PC-9 (cell line): ENCODE measurements around the gene LTBP4. TPM values are rescaled to one million over a fixed set of nuclear protein-coding genes. Genes with fewer than 3 reads are reported as not detected.

Source experiments
- BruUV-seq: library from RNA; stranded (reverse); fragments of 400-500 nt; replicated peaks from 2 replicates; lab custom pipeline; 2021; lab: Mats Ljungman, UMichigan
- CTCF ChIA-PET: fragments of 300-600 bp; sonication (Branson Sonifier 250); formaldehyde crosslinking; loops from one replicate; lab custom pipeline; 2022; ENCODE audit warnings: antibody characterized with exemption; lab: Charles Lee
- POLR2A ChIA-PET: fragments of 300-600 bp; sonication (Branson Sonifier 250); formaldehyde crosslinking; loops from one replicate; lab custom pipeline; 2022; ENCODE audit warnings: antibody characterized with exemption; ENCODE audit not compliant: unreplicated experiment; lab: Charles Lee
- DNase-seq, 2 experiments: peaks; one replicate each; pipeline versions ENCODE4 v3.0.0 to v3.0.0-alpha.2; 2015 to 2022; ENCODE audit warnings: mixed read lengths in 1 of 2
- H2AFZ ChIP-seq: fragments of 200-600 bp; sonication (generic); 2 replicates; pipeline ENCODE4 v1.8.1; 2017; ENCODE audit warnings: antibody characterized with exemption
- H3F3A ChIP-seq: fragments of 200-600 bp; sonication (generic); 2 replicates; pipeline ENCODE4 v1.8.1; 2017; ENCODE audit warnings: antibody characterized with exemption, mild to moderate bottlenecking, low read depth; ENCODE audit not compliant: insufficient read depth
- H3K27ac ChIP-seq: fragments of 200-600 bp; sonication (generic); 2 replicates; pipeline ENCODE4 v1.6.1; 2016; ENCODE audit warnings: mixed run types
- H3K27me3 ChIP-seq: fragments of 200-600 bp; sonication (generic); 2 replicates; pipeline ENCODE4 v1.6.1; 2016; ENCODE audit warnings: low read depth, mixed run types; ENCODE audit not compliant: insufficient read depth
- H3K36me3 ChIP-seq: fragments of 200-600 bp; sonication (generic); 2 replicates; pipeline ENCODE4 v1.6.1; 2016; ENCODE audit warnings: low read depth, mixed run types
- H3K4me1 ChIP-seq: fragments of 200-600 bp; sonication (generic); replicated peaks from 2 replicates; pipeline ENCODE4 v1.6.1; 2016; ENCODE audit warnings: mixed run types; ENCODE audit not compliant: insufficient read depth
- H3K4me2 ChIP-seq: fragments of 200-600 bp; sonication (generic); 2 replicates; pipeline ENCODE4 v1.6.1; 2017; ENCODE audit warnings: mixed run types
- H3K4me3 ChIP-seq: fragments of 200-600 bp; sonication (generic); 2 replicates; pipeline ENCODE4 v1.6.1; 2016; ENCODE audit warnings: mixed run types
- H3K79me2 ChIP-seq: fragments of 200-600 bp; sonication (generic); 2 replicates; pipeline ENCODE4 v1.6.1; 2017; ENCODE audit warnings: low read depth, mixed run types
- H3K9me2 ChIP-seq: fragments of 200-600 bp; sonication (generic); 2 replicates; pipeline ENCODE4 v1.8.1; 2017; ENCODE audit warnings: mild to moderate bottlenecking; ENCODE audit not compliant: insufficient read depth
- H3K9me3 ChIP-seq: fragments of 200-600 bp; sonication (generic); 2 replicates; pipeline ENCODE4 v1.8.1; 2016; ENCODE audit warnings: low read depth; ENCODE audit not compliant: insufficient read depth
- H4K20me1 ChIP-seq: fragments of 200-600 bp; sonication (generic); 2 replicates; pipeline ENCODE4 v1.8.1; 2017; ENCODE audit not compliant: insufficient read depth
- EZH2 ChIP-seq: fragments of 200-600 bp; sonication (generic); IDR thresholded peaks from 2 replicates; pipeline ENCODE4 v1.8.0; 2017; ENCODE audit warnings: antibody characterized with exemption, low read depth
- intact Hi-C: fragments of 100-400 bp; cut with micrococcal nuclease; formaldehyde crosslinking; loops from one replicate; pipeline ENCODE4 v1.10.0; 2022; ENCODE audit not compliant: unreplicated experiment
- total RNA-seq: library from RNA; stranded (reverse); gene quantifications from 2 replicates; pipeline ENCODE4 v1.2.3, GENCODE V29; 2021
- TF ChIP-seq, protein P1 (sequence below): fragments of 200-600 bp; sonication (generic); conservative IDR thresholded peaks from 2 replicates; pipeline ENCODE4 v1.6.1; 2017; ENCODE audit warnings: mixed run types, antibody characterized with exemption, mild to moderate bottlenecking, moderate library complexity

Gene LTBP4
- total RNA-seq, 1 experiment from 2014 or later: 163 TPM

DNA sequence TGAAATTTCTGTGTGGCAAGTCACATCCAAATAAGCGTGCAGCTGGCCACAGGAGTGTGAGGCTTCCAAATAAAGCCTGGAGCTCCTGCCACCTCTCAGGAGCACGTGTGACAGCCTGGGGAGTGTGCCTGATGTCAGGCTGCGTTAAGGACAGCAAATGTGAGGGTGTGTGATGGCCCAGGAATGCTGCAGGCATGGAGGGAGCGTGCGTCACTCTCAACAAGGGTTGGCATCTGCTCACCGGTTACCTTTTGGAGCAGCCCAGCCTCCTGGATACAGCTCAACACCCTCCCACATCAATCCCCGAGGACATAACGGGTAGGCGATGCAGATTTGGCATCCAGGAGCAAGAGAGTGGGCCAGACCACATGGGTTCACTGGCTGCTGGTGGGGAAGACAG, 70.2 kb downstream of the LTBP4 start:
- ChIA-PET POLR2A (no interaction called here), CTCF (no interaction called here)
- TF ChIP-seq EZH2: no peak
- TF ChIP-seq, protein P1, sequence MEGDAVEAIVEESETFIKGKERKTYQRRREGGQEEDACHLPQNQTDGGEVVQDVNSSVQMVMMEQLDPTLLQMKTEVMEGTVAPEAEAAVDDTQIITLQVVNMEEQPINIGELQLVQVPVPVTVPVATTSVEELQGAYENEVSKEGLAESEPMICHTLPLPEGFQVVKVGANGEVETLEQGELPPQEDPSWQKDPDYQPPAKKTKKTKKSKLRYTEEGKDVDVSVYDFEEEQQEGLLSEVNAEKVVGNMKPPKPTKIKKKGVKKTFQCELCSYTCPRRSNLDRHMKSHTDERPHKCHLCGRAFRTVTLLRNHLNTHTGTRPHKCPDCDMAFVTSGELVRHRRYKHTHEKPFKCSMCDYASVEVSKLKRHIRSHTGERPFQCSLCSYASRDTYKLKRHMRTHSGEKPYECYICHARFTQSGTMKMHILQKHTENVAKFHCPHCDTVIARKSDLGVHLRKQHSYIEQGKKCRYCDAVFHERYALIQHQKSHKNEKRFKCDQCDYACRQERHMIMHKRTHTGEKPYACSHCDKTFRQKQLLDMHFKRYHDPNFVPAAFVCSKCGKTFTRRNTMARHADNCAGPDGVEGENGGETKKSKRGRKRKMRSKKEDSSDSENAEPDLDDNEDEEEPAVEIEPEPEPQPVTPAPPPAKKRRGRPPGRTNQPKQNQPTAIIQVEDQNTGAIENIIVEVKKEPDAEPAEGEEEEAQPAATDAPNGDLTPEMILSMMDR: no peak
- no TSS peak for BruUV-seq
- H3K4me2 ChIP-seq: no peak overlapping the region
- H3K27ac ChIP-seq: no peak overlapping the region
- DNase-seq: no peak
- H3K36me3 ChIP-seq: 0 out of 2 replicates have a peak, but pooled peaks cover 6% of the 10 kb centered on the region
- no peaks in the 10 kb centered on the region for H4K20me1 ChIP-seq
- H3K9me3 ChIP-seq: no peaks in the 10 kb centered on the region
- no peak overlapping the region for H3K4me3 ChIP-seq
- H3K4me1 ChIP-seq: peaks cover 7% of the 10 kb centered on the region
- peaks cover 3% of the 10 kb centered on the region for H3F3A ChIP-seq
- intact Hi-C loops: no loop called here
- H2AFZ ChIP-seq: no peak overlapping the region
- H3K9me2 ChIP-seq: no peaks in the 10 kb centered on the region
- H3K27me3 ChIP-seq: no peaks in the 10 kb centered on the region
- no peaks in the 10 kb centered on the region for H3K79me2 ChIP-seq

DNA sequence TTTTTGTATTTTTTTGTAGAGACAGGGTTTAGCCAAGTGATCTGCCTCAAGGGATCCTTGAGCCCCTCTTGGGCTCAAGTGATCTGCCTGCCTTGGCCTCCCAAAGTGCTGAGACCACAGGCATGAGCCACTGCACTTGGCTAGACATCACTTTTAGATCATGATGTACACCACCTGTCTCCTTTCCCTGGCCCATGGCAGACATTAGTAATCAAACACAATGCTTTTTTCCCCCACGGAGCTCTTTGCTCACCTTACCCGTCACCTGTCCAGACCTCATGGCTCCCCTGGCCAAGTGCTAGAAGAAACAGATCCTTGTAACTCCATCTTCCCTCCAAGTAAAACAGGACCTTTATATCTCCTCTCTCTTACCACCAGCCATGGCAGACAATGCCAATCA, 70.9 kb downstream of the LTBP4 start:
- no peaks in the 10 kb centered on the region for H3K79me2 ChIP-seq
- intact Hi-C loops: no loop called here
- no peaks in the 10 kb centered on the region for H3K27me3 ChIP-seq
- H4K20me1 ChIP-seq: no peaks in the 10 kb centered on the region
- H3F3A ChIP-seq: no peaks in the 10 kb centered on the region; the same call in 1 of the 2 replicates
- POLR2A ChIA-PET: interaction anchor here (0.6 kb wide), 1 partner anchor 46 kb away, joined by 6 read pairs; no protein-coding TSS in a partner anchor
- no peaks in the 10 kb centered on the region for H3K9me3 ChIP-seq
- no TSS peak for BruUV-seq
- H2AFZ ChIP-seq: no peak overlapping the region
- no peak for DNase-seq
- H3K4me2 ChIP-seq: no peak overlapping the region
- H3K4me1 ChIP-seq: peaks cover under 1% of the 10 kb centered on the region
- TF ChIP-seq EZH2: no peak
- TF ChIP-seq, protein P1: no peak
- H3K36me3 ChIP-seq: 0 out of 2 replicates have a peak, but pooled peaks cover 6% of the 10 kb centered on the region
- no peak overlapping the region for H3K4me3 ChIP-seq
- no peak overlapping the region for H3K27ac ChIP-seq
- CTCF ChIA-PET: no interaction called here
- H3K9me2 ChIP-seq: no peaks in the 10 kb centered on the region

DNA sequence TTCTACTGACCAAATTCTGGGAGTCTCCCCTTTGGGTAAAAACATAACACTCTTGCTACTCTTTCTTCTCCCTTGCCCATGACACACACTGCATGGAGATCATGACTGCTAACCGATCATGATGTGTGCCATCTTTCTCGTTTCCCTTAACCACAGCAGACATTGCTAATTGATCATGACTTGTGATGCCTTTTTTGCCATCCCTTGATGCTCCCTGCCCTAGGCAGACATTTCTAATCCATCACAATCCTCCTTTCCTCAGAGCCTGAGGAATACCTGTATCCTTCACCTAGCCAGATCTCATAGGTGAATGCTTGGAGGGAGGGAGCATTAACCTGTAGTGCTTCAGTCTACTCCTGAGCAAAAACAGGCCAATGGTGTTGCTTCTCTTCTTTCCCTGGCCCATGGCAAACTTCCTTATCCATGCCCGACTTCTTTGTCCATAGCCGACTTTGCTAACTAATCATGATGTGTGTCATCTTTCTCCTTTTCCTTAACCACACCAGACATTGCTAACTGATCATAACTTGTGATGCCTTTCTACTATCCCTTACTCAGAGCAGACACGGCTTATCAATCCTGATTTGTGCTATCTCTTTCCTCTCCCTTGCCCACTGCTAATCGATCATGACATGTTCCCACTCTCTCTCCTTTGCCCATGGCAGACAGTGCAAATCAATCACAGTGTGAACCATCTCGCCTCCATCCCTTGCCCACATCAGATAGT, 71.6 kb downstream of the LTBP4 start:
- H4K20me1 ChIP-seq: no peaks in the 10 kb centered on the region
- no peak overlapping the region for H3K27ac ChIP-seq
- ChIA-PET CTCF (no interaction called here), POLR2A (interaction anchor here (0.6 kb wide), 1 partner anchor 63 kb away, joined by 3 read pairs; no protein-coding TSS in a partner anchor)
- H3K27me3 ChIP-seq: no peaks in the 10 kb centered on the region
- no peaks in the 10 kb centered on the region for H3K4me1 ChIP-seq
- H2AFZ ChIP-seq: no peak overlapping the region
- H3K4me2 ChIP-seq: no peak overlapping the region
- TF ChIP-seq, protein P1: no peak
- TF ChIP-seq EZH2: no peak
- no peaks in the 10 kb centered on the region for H3K9me3 ChIP-seq
- intact Hi-C loops: no loop called here
- no peak overlapping the region for H3K4me3 ChIP-seq
- 0 out of 2 replicates have a peak, but pooled peaks cover 6% of the 10 kb centered on the region for H3K36me3 ChIP-seq
- no peaks in the 10 kb centered on the region for H3K9me2 ChIP-seq
- no peaks in the 10 kb centered on the region for H3K79me2 ChIP-seq
- no peak for DNase-seq
- no peaks in the 10 kb centered on the region; the same call in 1 of the 2 replicates for H3F3A ChIP-seq
- BruUV-seq: no TSS peak
